ENCODE results near the gene SURF4. TPM values are rescaled to one million over a fixed set of nuclear protein-coding genes. Genes with fewer than 3 reads are reported as not detected.

SURF4 gene
- total and polyA plus RNA-seq, 2 of the 13 experiments (the other 11 are each of a cell fraction or from before 2014, with no cell fraction given) = 220 to 265 TPM

DNA sequence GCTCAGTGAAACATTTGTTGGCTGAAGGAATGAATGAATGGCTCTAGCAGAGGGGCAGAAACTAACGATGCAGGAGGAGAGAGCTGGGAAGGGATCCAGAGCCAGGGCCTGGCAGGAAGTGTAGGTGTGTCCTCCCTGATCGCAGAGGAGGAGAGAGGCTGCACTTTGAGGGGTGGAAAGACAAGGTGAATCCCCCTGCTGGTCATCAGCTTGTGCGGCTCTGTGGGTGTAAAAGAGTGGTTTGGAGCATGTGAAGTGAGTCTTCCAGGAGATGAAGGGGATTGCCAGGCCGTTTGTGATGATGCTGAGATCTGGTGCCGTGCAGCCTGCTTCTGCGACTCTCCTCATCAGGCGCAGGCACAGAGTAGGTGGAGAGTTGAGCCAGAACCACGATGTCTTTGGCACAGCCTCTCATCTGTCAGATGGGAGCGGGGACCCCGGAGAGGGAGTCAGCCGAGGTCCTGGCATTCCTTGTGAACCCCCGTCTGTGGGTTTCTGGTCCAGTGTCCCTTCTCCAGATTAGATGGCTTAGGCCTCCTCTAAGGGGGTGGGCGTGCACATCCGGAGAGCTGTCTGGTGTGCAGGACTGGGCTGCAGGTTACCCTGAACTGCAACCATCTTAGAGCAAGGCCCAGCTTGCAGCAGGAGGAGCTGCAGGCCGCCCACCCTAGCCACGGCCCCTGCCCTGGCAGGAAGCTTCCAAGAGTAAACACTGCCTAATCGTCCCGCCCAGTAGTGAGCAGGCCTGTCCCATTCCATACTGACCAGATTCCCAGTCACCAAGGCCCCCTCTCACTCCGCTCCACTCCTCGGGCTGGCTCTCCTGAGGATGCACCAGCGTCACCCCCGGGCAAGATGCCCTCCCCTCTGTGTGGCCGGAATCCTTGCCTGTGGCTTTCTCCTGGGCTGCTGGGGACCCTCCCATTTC, 46.0 kb upstream of the SURF4 start, which contains the start of gene ADAMTS13 (continued):
- TF ChIP-seq, protein P1, sequence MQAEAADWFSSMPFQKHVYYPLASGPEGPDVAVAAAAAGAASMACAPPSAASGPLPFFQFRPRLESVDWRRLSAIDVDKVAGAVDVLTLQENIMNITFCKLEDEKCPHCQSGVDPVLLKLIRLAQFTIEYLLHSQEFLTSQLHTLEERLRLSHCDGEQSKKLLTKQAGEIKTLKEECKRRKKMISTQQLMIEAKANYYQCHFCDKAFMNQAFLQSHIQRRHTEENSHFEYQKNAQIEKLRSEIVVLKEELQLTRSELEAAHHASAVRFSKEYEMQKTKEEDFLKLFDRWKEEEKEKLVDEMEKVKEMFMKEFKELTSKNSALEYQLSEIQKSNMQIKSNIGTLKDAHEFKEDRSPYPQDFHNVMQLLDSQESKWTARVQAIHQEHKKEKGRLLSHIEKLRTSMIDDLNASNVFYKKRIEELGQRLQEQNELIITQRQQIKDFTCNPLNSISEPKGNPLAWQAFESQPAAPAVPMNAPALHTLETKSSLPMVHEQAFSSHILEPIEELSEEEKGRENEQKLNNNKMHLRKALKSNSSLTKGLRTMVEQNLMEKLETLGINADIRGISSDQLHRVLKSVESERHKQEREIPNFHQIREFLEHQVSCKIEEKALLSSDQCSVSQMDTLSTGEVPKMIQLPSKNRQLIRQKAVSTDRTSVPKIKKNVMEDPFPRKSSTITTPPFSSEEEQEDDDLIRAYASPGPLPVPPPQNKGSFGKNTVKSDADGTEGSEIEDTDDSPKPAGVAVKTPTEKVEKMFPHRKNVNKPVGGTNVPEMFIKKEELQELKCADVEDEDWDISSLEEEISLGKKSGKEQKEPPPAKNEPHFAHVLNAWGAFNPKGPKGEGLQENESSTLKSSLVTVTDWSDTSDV (CRISPR knock-in tag; IDR thresholded peaks at IDR 0.05) = 0 out of 2 replicates have a peak, but pooled peaks have one; percentile 50
- TF ChIP-seq ZNF337 (CRISPR knock-in tag; IDR thresholded peaks at IDR 0.05; ENCODE audit: borderline replicate concordance, low read depth) (no peak), RCOR2 (CRISPR knock-in tag; IDR thresholded peaks at IDR 0.05) (no peak), ZNF883 (CRISPR knock-in tag; IDR thresholded peaks at IDR 0.05; ENCODE audit: not compliant biosample characterization) (peak; percentile 31), ZBTB20 (CRISPR knock-in tag; IDR thresholded peaks at IDR 0.05; ENCODE audit: borderline replicate concordance, low read depth) (no peak), YY1 (IDR thresholded peaks at IDR 0.05; ENCODE audit: insufficient read depth, insufficient replicate concordance, low read depth, low read length) (no peak), MYC (CRISPR knock-in tag; IDR thresholded peaks at IDR 0.05; ENCODE audit: borderline replicate concordance) (no peak), SALL1 (CRISPR knock-in tag; IDR thresholded peaks at IDR 0.05) (0 out of 2 replicates have a peak, but pooled peaks have one; percentile 1), NR2C2 (CRISPR knock-in tag; IDR thresholded peaks at IDR 0.05; ENCODE audit: borderline replicate concordance) (no peak), YEATS4 (CRISPR knock-in tag; IDR thresholded peaks at IDR 0.05; ENCODE audit: borderline replicate concordance) (peak; percentile 53; the same call in 1 of the 2 replicates), KAT7 (CRISPR knock-in tag; IDR thresholded peaks at IDR 0.05; ENCODE audit: borderline replicate concordance) (0 out of 2 replicates have a peak, but pooled peaks have one; percentile 21), PLRG1 (conservative IDR thresholded peaks at IDR 0.05) (no peak), FOXA3 (CRISPR knock-in tag; IDR thresholded peaks at IDR 0.05) (peak; percentile 57), ZNF317 (CRISPR knock-in tag; IDR thresholded peaks at IDR 0.05) (no peak), TBL1XR1 (IDR thresholded peaks at IDR 0.05; ENCODE audit: borderline replicate concordance, low read length, partially characterized antibody) (no peak), THAP11 (CRISPR knock-in tag; IDR thresholded peaks at IDR 0.05) (peak; percentile 22; the same call in 1 of the 2 replicates), ZNF331 (CRISPR knock-in tag; IDR thresholded peaks at IDR 0.05) (0 out of 2 replicates have a peak, but pooled peaks have one; percentile 15), ATAD3A (CRISPR knock-in tag; IDR thresholded peaks at IDR 0.05) (no peak)
- TF ChIP-seq, protein P2, sequence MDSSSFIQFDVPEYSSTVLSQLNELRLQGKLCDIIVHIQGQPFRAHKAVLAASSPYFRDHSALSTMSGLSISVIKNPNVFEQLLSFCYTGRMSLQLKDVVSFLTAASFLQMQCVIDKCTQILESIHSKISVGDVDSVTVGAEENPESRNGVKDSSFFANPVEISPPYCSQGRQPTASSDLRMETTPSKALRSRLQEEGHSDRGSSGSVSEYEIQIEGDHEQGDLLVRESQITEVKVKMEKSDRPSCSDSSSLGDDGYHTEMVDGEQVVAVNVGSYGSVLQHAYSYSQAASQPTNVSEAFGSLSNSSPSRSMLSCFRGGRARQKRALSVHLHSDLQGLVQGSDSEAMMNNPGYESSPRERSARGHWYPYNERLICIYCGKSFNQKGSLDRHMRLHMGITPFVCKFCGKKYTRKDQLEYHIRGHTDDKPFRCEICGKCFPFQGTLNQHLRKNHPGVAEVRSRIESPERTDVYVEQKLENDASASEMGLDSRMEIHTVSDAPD (CRISPR knock-in tag; IDR thresholded peaks at IDR 0.05) = no peak
- TF ChIP-seq, protein P3, sequence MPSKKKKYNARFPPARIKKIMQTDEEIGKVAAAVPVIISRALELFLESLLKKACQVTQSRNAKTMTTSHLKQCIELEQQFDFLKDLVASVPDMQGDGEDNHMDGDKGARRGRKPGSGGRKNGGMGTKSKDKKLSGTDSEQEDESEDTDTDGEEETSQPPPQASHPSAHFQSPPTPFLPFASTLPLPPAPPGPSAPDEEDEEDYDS (CRISPR knock-in tag; IDR thresholded peaks at IDR 0.05) = no peak
- TF ChIP-seq, protein P4, sequence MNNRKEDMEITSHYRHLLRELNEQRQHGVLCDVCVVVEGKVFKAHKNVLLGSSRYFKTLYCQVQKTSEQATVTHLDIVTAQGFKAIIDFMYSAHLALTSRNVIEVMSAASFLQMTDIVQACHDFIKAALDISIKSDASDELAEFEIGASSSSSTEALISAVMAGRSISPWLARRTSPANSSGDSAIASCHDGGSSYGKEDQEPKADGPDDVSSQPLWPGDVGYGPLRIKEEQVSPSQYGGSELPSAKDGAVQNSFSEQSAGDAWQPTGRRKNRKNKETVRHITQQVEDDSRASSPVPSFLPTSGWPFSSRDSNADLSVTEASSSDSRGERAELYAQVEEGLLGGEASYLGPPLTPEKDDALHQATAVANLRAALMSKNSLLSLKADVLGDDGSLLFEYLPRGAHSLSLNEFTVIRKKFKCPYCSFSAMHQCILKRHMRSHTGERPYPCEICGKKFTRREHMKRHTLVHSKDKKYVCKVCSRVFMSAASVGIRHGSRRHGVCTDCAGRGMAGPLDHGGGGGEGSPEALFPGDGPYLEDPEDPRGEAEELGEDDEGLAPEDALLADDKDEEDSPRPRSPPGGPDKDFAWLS (CRISPR knock-in tag; IDR thresholded peaks at IDR 0.05; ENCODE audit: borderline replicate concordance) = no peak
- TF ChIP-seq, protein P5, sequence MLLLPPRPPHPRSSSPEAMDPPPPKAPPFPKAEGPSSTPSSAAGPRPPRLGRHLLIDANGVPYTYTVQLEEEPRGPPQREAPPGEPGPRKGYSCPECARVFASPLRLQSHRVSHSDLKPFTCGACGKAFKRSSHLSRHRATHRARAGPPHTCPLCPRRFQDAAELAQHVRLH (CRISPR knock-in tag; IDR thresholded peaks at IDR 0.05; ENCODE audit: borderline replicate concordance, low read depth) = no peak
